ENCODE results near the gene IFRD2.

The IFRD2 gene

DNA sequence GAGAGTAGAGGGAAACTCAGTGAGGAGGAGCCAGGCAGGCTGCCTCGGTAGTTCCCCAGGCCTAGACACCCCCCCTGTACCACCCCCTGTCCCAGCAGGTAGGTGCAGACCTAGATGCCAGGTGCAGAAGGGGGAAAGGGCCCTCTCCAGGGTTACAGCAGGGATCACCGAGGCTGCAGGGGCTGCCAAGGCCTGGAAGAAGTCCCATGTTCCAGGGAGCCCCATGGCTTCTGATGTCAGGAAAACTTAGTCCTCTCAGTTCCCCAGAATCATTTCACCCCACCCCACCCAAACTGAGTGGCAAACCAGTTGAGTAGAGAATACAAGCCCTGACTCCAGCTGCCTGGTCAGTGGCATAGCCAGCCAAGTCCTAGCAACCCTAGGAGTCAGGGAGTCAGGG is 30.7 kb downstream of the IFRD2 start:
- Histone ChIP-seq H3K4me3 (ENCODE audit: low read depth in 1 of 2, low read length in 2 of 2) (no peak overlapping the region), H3K9me3 (ENCODE audit: control insufficient read depth in 1 of 2, low read length in 2 of 2) (no peaks in the 10 kb centered on the region)

DNA sequence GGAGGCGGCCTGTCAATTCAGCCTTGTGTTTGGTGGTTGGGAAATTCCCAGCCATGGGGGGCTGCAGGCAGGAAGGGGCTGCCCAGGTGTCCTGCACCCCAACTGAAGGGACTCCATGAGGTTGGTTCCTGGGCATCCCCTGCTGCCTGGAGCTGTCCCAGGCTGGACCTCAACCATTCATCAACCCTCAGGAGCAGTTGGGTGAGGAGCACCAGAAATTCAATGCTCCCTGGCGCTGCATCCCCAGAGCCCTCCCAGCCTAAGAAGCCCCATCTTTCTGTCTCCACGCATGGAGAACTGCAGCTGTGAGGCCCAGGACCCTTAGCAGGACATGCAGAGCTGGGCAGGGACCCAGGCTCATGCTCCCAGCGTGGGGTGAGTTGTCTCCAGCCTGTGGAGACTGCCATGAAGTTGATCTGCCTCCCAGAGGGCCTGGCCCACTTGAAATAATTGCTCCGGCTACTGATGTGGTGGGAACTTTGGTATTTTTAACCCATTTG is 31.2 kb downstream of the IFRD2 start:
- H3K4me3 ChIP-seq (ENCODE audit: low read depth in 1 of 2, low read length in 2 of 2), result peak overlapping the region; percentile 51 to 60

More for the DNA sequence above, 30.7 kb downstream of the IFRD2 start:
- H3K9ac ChIP-seq (ENCODE audit: low read depth in 1 of 2, low read length in 2 of 2), result peak overlapping the region in 1 of 2 donors; percentile 80
- H3K4me1 ChIP-seq (ENCODE audit: control insufficient read depth in 1 of 2, insufficient read depth in 2 of 2, low read length in 2 of 2), result peaks cover 34 to 36% of the 10 kb centered on the region in 2 donors
- H3K36me3 ChIP-seq (ENCODE audit: control insufficient read depth in 1 of 2, insufficient read depth in 2 of 2, low read length in 2 of 2), result peaks cover 13 to 17% of the 10 kb centered on the region in 2 donors
- no peak overlapping the region for H3K27ac ChIP-seq (ENCODE audit: low read depth, low read length)
- no peaks in the 10 kb centered on the region for H3K27me3 ChIP-seq (ENCODE audit: control insufficient read depth in 1 of 2, insufficient read depth in 2 of 2, low read length in 2 of 2)

GRCh38 chr3:50260027-50260941 is 31.9 kb downstream of the IFRD2 start:
- Histone ChIP-seq H3K4me1 (ENCODE audit: control insufficient read depth in 1 of 2, insufficient read depth in 2 of 2, low read length in 2 of 2) (peaks cover 24% of the 10 kb centered on the region in 2 donors), H3K4me3 (ENCODE audit: low read depth in 1 of 2, low read length in 2 of 2) (peak overlapping the region; percentile 51 to 60), H3K27me3 (ENCODE audit: control insufficient read depth in 1 of 2, insufficient read depth in 2 of 2, low read length in 2 of 2) (no peaks in the 10 kb centered on the region), H3K9me3 (ENCODE audit: control insufficient read depth in 1 of 2, low read length in 2 of 2) (no peaks in the 10 kb centered on the region), H3K9ac (ENCODE audit: low read depth in 1 of 2, low read length in 2 of 2) (peak overlapping the region; percentile 71 to 80), H3K27ac (ENCODE audit: low read depth, low read length) (peak overlapping the region; percentile 84), H3K36me3 (ENCODE audit: control insufficient read depth in 1 of 2, insufficient read depth in 2 of 2, low read length in 2 of 2) (peaks cover 18 to 24% of the 10 kb centered on the region in 2 donors)

More for the DNA sequence above, 31.2 kb downstream of the IFRD2 start:
- H3K9ac ChIP-seq (ENCODE audit: low read depth in 1 of 2, low read length in 2 of 2), result peak overlapping the region; percentile 71 to 80
- H3K27me3 ChIP-seq (ENCODE audit: control insufficient read depth in 1 of 2, insufficient read depth in 2 of 2, low read length in 2 of 2), result no peaks in the 10 kb centered on the region
- H3K9me3 ChIP-seq (ENCODE audit: control insufficient read depth in 1 of 2, low read length in 2 of 2), result no peaks in the 10 kb centered on the region
- peaks cover 29 to 31% of the 10 kb centered on the region in 2 donors for H3K4me1 ChIP-seq (ENCODE audit: control insufficient read depth in 1 of 2, insufficient read depth in 2 of 2, low read length in 2 of 2)
- peak overlapping the region; percentile 84 for H3K27ac ChIP-seq (ENCODE audit: low read depth, low read length)
- peaks cover 18 to 22% of the 10 kb centered on the region in 2 donors for H3K36me3 ChIP-seq (ENCODE audit: control insufficient read depth in 1 of 2, insufficient read depth in 2 of 2, low read length in 2 of 2)

- peaks cover 19 to 22% of the 10 kb centered on the region in 2 donors for H3K4me1 ChIP-seq (ENCODE audit: control insufficient read depth in 1 of 2, insufficient read depth in 2 of 2, low read length in 2 of 2)
- no peaks in the 10 kb centered on the region for H3K9me3 ChIP-seq (ENCODE audit: control insufficient read depth in 1 of 2, low read length in 2 of 2)
- peaks cover 18 to 31% of the 10 kb centered on the region in 2 donors for H3K36me3 ChIP-seq (ENCODE audit: control insufficient read depth in 1 of 2, insufficient read depth in 2 of 2, low read length in 2 of 2)
- peak overlapping the region; percentile 1 to 71 for H3K9ac ChIP-seq (ENCODE audit: low read depth in 1 of 2, low read length in 2 of 2)
- no peaks in the 10 kb centered on the region for H3K27me3 ChIP-seq (ENCODE audit: control insufficient read depth in 1 of 2, insufficient read depth in 2 of 2, low read length in 2 of 2)
- peak overlapping the region in 1 of 2 donors; percentile 35 for H3K4me3 ChIP-seq (ENCODE audit: low read depth in 1 of 2, low read length in 2 of 2)
- peak overlapping the region; percentile 62 for H3K27ac ChIP-seq (ENCODE audit: low read depth, low read length)
Observed at GRCh38 chr3:50259432-50260026, 32.7 kb downstream of the IFRD2 start.

DNA sequence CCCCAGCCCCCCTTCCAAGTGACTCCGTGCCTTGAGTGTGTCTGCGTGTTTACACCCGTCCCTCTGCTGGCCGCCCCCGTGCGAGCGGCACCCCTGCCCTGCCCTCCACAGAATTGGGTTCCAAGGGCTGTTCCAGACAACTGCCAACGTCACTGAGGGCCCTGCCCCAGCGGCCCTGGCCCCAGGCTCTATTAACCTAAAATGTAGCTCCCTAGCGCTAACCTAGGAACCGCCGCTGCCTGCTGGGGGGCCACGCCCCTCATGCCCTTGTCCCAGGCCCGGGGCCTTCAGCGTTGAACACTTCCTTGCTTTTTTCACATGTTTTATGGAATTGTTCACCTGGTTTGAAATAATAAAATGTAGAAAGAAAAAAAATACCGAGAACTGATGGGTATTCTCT is 33.2 kb downstream of the IFRD2 start:
- H3K27ac ChIP-seq (ENCODE audit: low read depth, low read length), result peak overlapping the region; percentile 62
- no peaks in the 10 kb centered on the region for H3K27me3 ChIP-seq (ENCODE audit: control insufficient read depth in 1 of 2, insufficient read depth in 2 of 2, low read length in 2 of 2)
- H3K36me3 ChIP-seq (ENCODE audit: control insufficient read depth in 1 of 2, insufficient read depth in 2 of 2, low read length in 2 of 2), result peaks cover 18 to 36% of the 10 kb centered on the region in 2 donors
- H3K9me3 ChIP-seq (ENCODE audit: control insufficient read depth in 1 of 2, low read length in 2 of 2), result no peaks in the 10 kb centered on the region
- peaks cover 19 to 20% of the 10 kb centered on the region in 2 donors for H3K4me1 ChIP-seq (ENCODE audit: control insufficient read depth in 1 of 2, insufficient read depth in 2 of 2, low read length in 2 of 2)
- no peak overlapping the region for H3K4me3 ChIP-seq (ENCODE audit: low read depth in 1 of 2, low read length in 2 of 2)
- peak overlapping the region; percentile 1 to 71 for H3K9ac ChIP-seq (ENCODE audit: low read depth in 1 of 2, low read length in 2 of 2)

GRCh38 chr3:50258029-50258680 is 34.1 kb downstream of the IFRD2 start:
- Histone ChIP-seq H3K27me3 (ENCODE audit: control insufficient read depth in 1 of 2, insufficient read depth in 2 of 2, low read length in 2 of 2) (no peaks in the 10 kb centered on the region), H3K27ac (ENCODE audit: low read depth, low read length) (no peak overlapping the region), H3K9me3 (ENCODE audit: control insufficient read depth in 1 of 2, low read length in 2 of 2) (no peaks in the 10 kb centered on the region), H3K4me1 (ENCODE audit: control insufficient read depth in 1 of 2, insufficient read depth in 2 of 2, low read length in 2 of 2) (peaks cover 24 to 25% of the 10 kb centered on the region in 2 donors), H3K36me3 (ENCODE audit: control insufficient read depth in 1 of 2, insufficient read depth in 2 of 2, low read length in 2 of 2) (peaks cover 19 to 41% of the 10 kb centered on the region in 2 donors), H3K9ac (ENCODE audit: low read depth in 1 of 2, low read length in 2 of 2) (no peak overlapping the region), H3K4me3 (ENCODE audit: low read depth in 1 of 2, low read length in 2 of 2) (no peak overlapping the region)

DNA sequence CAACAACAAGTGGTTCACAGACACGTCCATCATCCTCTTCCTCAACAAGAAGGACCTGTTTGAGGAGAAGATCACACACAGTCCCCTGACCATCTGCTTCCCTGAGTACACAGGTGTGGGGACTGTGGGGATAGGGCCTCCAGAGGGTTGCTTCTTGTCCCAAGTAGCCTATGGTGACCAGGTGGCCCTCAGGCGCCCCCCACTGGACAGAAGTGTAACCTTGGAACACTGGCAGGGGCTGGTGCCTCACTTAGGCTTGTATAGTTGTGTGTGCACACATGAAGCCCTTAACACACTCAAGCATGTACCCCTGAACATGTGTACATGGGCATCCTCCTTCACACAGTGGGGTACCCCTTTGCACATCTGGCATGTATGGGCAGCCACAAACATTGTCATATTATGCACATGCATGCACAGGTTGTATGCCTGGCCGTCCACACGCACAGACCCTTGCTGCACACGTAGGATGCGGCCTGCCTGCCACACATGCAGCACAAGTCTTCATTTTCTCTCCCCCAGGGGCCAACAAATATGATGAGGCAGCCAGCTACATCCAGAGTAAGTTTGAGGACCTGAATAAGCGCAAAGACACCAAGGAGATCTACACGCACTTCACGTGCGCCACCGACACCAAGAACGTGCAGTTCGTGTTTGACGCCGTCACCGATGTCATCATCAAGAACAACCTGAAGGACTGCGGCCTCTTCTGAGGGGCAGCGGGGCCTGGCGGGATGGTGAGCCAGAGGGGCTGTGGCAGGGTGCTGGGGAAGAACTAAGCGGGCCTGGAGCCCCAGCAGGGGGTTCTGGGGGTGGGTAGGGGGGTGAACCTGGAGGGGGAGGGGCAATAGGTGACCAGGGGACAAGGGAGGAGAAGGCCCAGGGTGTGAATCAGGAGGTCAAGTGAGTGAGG is 35.0 kb downstream of the IFRD2 start:
- peaks cover 24 to 50% of the 10 kb centered on the region in 2 donors for H3K36me3 ChIP-seq (ENCODE audit: control insufficient read depth in 1 of 2, insufficient read depth in 2 of 2, low read length in 2 of 2)
- H3K9me3 ChIP-seq (ENCODE audit: control insufficient read depth in 1 of 2, low read length in 2 of 2), result no peaks in the 10 kb centered on the region
- H3K4me3 ChIP-seq (ENCODE audit: low read depth in 1 of 2, low read length in 2 of 2), result no peak overlapping the region
- no peaks in the 10 kb centered on the region for H3K27me3 ChIP-seq (ENCODE audit: control insufficient read depth in 1 of 2, insufficient read depth in 2 of 2, low read length in 2 of 2)
- peaks cover 24 to 25% of the 10 kb centered on the region in 2 donors for H3K4me1 ChIP-seq (ENCODE audit: control insufficient read depth in 1 of 2, insufficient read depth in 2 of 2, low read length in 2 of 2)
- no peak overlapping the region for H3K27ac ChIP-seq (ENCODE audit: low read depth, low read length)
- no peak overlapping the region for H3K9ac ChIP-seq (ENCODE audit: low read depth in 1 of 2, low read length in 2 of 2)

DNA sequence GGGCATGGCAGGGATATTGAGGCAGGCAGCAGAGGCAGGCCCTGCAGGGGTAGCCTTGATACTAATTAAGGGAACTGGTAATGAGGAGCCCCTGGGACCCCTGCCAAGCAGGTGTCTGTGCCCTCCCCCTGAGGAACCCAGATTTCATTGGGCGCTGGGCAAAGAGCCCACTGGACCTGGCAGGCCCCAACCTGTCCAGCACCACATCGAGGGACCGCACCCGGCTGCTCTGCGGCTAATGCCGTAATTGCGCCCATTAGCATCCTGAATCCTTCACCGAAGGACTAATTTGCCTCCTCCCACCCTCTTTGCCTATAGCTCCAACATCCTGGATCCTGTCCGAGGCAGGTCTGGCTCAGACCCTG is 37.0 kb downstream of the IFRD2 start:
- Histone ChIP-seq H3K4me1 (ENCODE audit: control insufficient read depth in 1 of 2, insufficient read depth in 2 of 2, low read length in 2 of 2) (peaks cover 30 to 31% of the 10 kb centered on the region in 2 donors), H3K36me3 (ENCODE audit: control insufficient read depth in 1 of 2, insufficient read depth in 2 of 2, low read length in 2 of 2) (peaks cover 24 to 54% of the 10 kb centered on the region in 2 donors), H3K27me3 (ENCODE audit: control insufficient read depth in 1 of 2, insufficient read depth in 2 of 2, low read length in 2 of 2) (no peaks in the 10 kb centered on the region), H3K9me3 (ENCODE audit: control insufficient read depth in 1 of 2, low read length in 2 of 2) (no peaks in the 10 kb centered on the region), H3K9ac (ENCODE audit: low read depth in 1 of 2, low read length in 2 of 2) (no peak overlapping the region), H3K27ac (ENCODE audit: low read depth, low read length) (peak overlapping the region; percentile 30), H3K4me3 (ENCODE audit: low read depth in 1 of 2, low read length in 2 of 2) (no peak overlapping the region)

DNA sequence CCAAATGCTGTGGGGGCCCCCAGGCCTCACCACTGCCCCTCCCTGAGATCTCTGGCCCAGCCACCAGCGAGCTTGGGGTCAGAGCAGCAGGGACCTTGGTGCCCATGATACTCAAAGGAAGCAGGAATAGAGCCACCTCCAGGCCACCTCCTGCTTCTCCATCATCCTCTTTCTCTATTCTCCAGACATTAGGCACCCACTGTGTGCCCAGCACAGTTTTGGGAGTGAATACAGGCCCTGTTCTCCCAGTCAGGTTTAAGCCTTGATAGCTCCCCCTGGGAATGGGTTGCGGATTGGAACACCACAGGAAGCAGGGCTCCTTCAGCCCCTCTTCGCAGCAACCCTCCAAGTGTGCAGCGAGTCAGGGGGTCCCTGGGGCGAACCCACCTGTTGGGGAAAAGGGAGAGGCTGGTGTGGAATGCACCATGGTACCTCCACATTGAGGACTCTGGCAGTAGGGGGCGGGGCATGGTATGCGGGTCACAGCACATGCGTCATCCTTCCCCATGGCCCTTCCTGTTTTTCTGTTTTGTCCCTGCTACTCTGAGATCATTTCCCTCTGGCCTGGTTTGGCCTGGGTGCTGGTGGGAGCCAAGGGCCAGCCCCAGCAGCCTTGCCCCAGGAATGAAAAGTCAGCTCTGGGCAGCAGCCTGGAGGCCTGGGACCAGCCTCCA is 37.5 kb downstream of the IFRD2 start:
- no peak overlapping the region for H3K9ac ChIP-seq (ENCODE audit: low read depth in 1 of 2, low read length in 2 of 2)
- no peak overlapping the region for H3K4me3 ChIP-seq (ENCODE audit: low read depth in 1 of 2, low read length in 2 of 2)

More for the DNA sequence above, 37.5 kb downstream of the IFRD2 start:
- no peaks in the 10 kb centered on the region for H3K27me3 ChIP-seq (ENCODE audit: control insufficient read depth in 1 of 2, insufficient read depth in 2 of 2, low read length in 2 of 2)
- H3K27ac ChIP-seq (ENCODE audit: low read depth, low read length), result peak overlapping the region; percentile 67
- peaks cover 24 to 54% of the 10 kb centered on the region in 2 donors for H3K36me3 ChIP-seq (ENCODE audit: control insufficient read depth in 1 of 2, insufficient read depth in 2 of 2, low read length in 2 of 2)
- peaks cover 34 to 35% of the 10 kb centered on the region in 2 donors for H3K4me1 ChIP-seq (ENCODE audit: control insufficient read depth in 1 of 2, insufficient read depth in 2 of 2, low read length in 2 of 2)
- H3K9me3 ChIP-seq (ENCODE audit: control insufficient read depth in 1 of 2, low read length in 2 of 2), result no peaks in the 10 kb centered on the region

Measured in duodenal mucosa (tissue), 2 donors.